Astrocyte (in vitro differentiated cells and primary cell): ENCODE measurements around the gene ASH1L.

Experiments
- EZH2 ChIP-seq: IDR thresholded peaks from 2 replicates; pipeline ENCODE4 v1.6.1; 2012; ENCODE audit warnings: mild to moderate bottlenecking, low read length, inconsistent platforms; ENCODE audit not compliant: insufficient read depth
- TF ChIP-seq, protein P1 (sequence below): IDR thresholded peaks from 2 replicates; pipeline ENCODE4 v1.5.1; 2011; ENCODE audit warnings: low read depth, mild to moderate bottlenecking, inconsistent platforms, low read length, moderate library complexity; ENCODE audit not compliant: insufficient read depth

DNA sequence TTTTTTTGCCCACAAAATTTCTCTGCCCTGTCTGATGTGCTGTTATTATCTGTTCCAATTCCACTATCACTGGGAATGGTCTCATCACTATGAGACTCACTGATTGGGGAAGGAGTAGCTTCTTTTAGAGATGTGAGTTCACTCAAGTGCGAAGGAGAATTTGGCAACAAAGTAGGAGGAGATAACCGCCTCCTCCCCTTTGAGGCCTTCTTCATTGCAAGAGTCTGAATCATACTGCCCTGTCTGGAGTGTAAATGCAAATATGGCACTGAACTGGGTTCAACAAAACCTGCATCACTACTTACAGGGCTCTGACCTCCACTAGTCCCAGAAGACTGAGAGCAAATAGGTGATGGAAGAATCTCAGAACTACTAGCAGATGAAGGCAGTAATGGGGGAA, 83.4 kb downstream of the ASH1L start:
- TF ChIP-seq, protein P1, sequence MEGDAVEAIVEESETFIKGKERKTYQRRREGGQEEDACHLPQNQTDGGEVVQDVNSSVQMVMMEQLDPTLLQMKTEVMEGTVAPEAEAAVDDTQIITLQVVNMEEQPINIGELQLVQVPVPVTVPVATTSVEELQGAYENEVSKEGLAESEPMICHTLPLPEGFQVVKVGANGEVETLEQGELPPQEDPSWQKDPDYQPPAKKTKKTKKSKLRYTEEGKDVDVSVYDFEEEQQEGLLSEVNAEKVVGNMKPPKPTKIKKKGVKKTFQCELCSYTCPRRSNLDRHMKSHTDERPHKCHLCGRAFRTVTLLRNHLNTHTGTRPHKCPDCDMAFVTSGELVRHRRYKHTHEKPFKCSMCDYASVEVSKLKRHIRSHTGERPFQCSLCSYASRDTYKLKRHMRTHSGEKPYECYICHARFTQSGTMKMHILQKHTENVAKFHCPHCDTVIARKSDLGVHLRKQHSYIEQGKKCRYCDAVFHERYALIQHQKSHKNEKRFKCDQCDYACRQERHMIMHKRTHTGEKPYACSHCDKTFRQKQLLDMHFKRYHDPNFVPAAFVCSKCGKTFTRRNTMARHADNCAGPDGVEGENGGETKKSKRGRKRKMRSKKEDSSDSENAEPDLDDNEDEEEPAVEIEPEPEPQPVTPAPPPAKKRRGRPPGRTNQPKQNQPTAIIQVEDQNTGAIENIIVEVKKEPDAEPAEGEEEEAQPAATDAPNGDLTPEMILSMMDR, result no peak
- no peak for TF ChIP-seq EZH2
